GM21390 (cell line): ENCODE measurements around the gene MDGA2.
"Not testable (repeated sequence)": the region's sequence is repeated elsewhere in the genome, so short reads cannot be mapped to it uniquely, and the experiment has no call there.

ENCODE experiments used
- ATAC-seq: cut with Tn5 transposase; IDR thresholded peaks from one replicate; pipeline ENCODE4 v1.9.1; 2021; ENCODE audit not compliant: unreplicated experiment

MDGA2 gene

DNA sequence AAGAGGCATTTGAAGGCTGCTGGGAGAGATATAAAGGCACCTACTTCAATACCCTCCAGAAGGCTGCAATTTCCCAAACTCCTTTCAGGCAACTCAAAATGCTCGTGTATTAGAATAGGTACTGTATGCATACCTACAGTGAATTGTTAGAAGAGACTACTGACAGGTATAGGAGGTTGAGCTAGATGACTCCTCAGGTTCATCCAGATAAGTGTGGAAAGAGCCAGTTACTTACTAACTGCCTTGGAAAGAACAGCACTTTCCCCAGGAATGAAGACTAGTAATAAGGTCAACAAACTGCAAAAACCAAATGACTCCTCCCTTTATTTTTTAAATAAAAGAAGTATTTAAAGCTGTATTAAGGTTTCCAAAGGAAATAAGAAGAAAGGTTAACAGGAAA lies 429.0 kb downstream of the MDGA2 start:
- ATAC-seq: no peak

- ATAC-seq: not testable (repeated sequence)
Observed at GRCh38 chr14:47242579-47242978, 432.8 kb downstream of the MDGA2 start.

- no peak for ATAC-seq
Observed at GRCh38 chr14:47240748-47241437, 434.5 kb downstream of the MDGA2 start.

GRCh38 chr14:47235619-47236018 lies 439.8 kb downstream of the MDGA2 start:
- ATAC-seq: no peak

- ATAC-seq: no peak
Observed at GRCh38 chr14:47226877-47227520, 448.4 kb downstream of the MDGA2 start.

GRCh38 chr14:47223656-47224055 lies 451.7 kb downstream of the MDGA2 start:
- ATAC-seq: no peak

GRCh38 chr14:47220096-47220495 lies 455.3 kb downstream of the MDGA2 start:
- ATAC-seq: no peak

- ATAC-seq: no peak
Observed at GRCh38 chr14:47211263-47211662, 464.1 kb downstream of the MDGA2 start.

- no peak for ATAC-seq
Observed at GRCh38 chr14:47210099-47210498, 465.3 kb downstream of the MDGA2 start.

- ATAC-seq: no peak
Observed at GRCh38 chr14:47208434-47208833, 467.0 kb downstream of the MDGA2 start.

- ATAC-seq: no peak
Observed at GRCh38 chr14:47207617-47208016, 467.8 kb downstream of the MDGA2 start.

GRCh38 chr14:47200740-47201139 lies 474.7 kb downstream of the MDGA2 start:
- no peak for ATAC-seq

DNA sequence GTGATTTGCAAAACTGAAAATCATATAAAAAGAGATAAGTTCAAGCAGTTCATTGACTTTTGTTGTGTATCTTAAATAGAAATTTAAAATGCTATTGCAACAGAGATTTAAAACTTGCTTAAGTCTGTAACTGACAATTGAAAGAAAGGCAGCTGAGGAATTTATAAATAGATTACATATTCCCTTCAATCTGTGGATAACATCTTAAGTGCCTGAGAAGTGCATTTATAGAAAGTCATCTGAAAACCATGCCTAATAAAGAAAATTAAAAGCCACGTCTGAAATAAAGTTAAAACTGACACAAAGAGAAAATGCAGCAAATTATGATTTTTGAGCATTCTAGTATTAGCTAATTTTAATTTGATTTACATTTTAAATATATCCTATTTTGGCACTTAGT lies 479.8 kb downstream of the MDGA2 start:
- ATAC-seq: no peak

GRCh38 chr14:47194055-47194454 lies 481.4 kb downstream of the MDGA2 start:
- ATAC-seq: no peak

DNA sequence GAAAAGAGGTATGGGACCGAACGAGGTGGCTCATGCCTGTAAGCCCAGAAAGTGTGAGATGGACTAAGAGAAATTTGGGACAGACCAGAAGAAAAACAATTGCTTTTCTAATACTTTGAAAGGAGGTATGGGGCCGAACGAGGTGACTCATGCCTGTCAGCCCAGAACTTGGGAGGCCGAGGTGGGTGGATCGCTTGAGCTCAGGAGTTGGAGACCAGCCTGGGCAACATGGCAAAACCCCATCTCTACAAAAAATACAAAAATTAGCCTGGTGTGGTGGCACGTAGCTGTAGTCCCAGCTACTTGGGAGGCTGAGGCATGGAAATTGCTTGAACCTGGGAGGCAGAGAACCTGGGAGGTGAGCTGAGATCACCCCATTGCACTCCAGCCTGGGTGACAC lies 483.2 kb downstream of the MDGA2 start:
- ATAC-seq: not testable (repeated sequence)

GRCh38 chr14:47191700-47192099 lies 483.7 kb downstream of the MDGA2 start:
- no peak for ATAC-seq

- ATAC-seq: no peak
Observed at GRCh38 chr14:47189911-47190484, 485.4 kb downstream of the MDGA2 start.

- ATAC-seq: no peak
Observed at GRCh38 chr14:47186486-47186885, 488.9 kb downstream of the MDGA2 start.

GRCh38 chr14:47179906-47180305 lies 495.5 kb downstream of the MDGA2 start:
- no peak for ATAC-seq

DNA sequence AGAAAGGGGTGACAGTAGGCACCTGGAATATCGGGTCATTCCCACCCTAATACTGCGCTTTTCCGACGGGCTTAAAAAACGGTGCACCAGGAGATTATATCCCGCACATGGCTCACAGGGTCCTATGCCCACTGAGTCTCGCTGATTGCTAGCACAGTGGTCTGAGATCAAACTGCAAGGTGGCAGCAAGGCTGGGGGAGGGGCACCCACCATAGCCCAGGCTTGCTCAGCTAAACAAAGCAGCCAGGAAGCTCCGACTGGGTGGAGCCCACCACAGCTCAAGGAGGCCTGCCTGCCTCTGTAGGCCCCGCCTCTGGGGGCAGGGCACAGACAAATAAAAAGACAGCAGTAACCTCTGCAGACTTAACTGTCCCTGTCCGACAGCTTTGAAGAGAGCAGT lies 503.5 kb downstream of the MDGA2 start:
- not testable (repeated sequence) for ATAC-seq

DNA sequence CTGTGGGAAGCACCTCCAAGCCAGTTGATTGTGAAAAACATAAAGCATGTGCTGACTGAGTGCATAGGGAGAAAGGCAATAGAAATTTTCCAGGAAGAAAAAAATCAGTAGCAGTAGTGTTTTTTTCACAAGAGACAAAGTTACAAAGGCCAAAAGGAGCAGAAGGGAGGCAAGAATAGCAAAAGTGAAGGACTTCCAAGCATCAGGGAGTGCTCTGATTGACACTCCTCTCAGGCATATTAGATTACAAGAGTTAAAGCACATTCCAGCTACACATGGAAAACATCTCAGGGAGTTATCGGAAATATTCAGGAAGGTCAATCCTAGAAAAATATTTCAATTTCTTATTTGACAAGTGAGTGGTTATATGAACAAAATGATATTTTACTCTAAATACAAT lies 508.0 kb downstream of the MDGA2 start:
- no peak for ATAC-seq

- ATAC-seq: no peak
Observed at GRCh38 chr14:47155395-47155794, 520.0 kb downstream of the MDGA2 start.
